ENCODE measurements around the gene PRR23A. TPM values are rescaled to one million over a fixed set of nuclear protein-coding genes. Genes with fewer than 3 reads are reported as not detected.

The PRR23A gene
- total RNA-seq (not detected), polyA plus RNA-seq (not detected)

GRCh38 chr3:139006051-139006716 is at the start of gene PRR23A:
TSS of gene PRR23A (minus strand) at chr3:139006268. CDS start at chr3:139006268, 0 bp downstream.
- WGBS = 57% methylated on average over 60 of the region's 60 CpGs
- no peak for TF ChIP-seq HNF4A (conservative IDR thresholded peaks at IDR 0.05)
- TF ChIP-seq RXRA (IDR thresholded peaks at IDR 0.05) = no peak
- TF ChIP-seq RAD21 (IDR thresholded peaks at IDR 0.05) = no peak
- no peak for TF ChIP-seq REST (IDR thresholded peaks at IDR 0.05)
- TF ChIP-seq NR2F2 (IDR thresholded peaks at IDR 0.05) = no peak
- Histone ChIP-seq H3K9me3 (ENCODE audit: control insufficient read depth in 4 of 4, low read length in 3 of 4) (peaks cover 0 to 8% (median 4%) of the 10 kb centered on the region in 4 donors), H3K4me1 (ENCODE audit: control insufficient read depth in 4 of 4, insufficient read depth in 4 of 4, low read length in 3 of 4) (no peaks in the 10 kb centered on the region), H3K36me3 (ENCODE audit: control insufficient read depth in 4 of 4, insufficient read depth in 3 of 4, low read depth in 1 of 4, low read length in 3 of 4) (no peaks in the 10 kb centered on the region), H3K27ac (ENCODE audit: low read depth in 1 of 2, low read length in 2 of 2) (no peak within 1 kb of the TSS), H3K4me3 (ENCODE audit: low read depth in 1 of 3, low read length in 3 of 3) (no peak within 1 kb of the TSS), H3K27me3 (ENCODE audit: control insufficient read depth in 4 of 4, insufficient read depth in 4 of 4, low read length in 3 of 4) (peaks cover 0 to 2% (median 0%) of the 10 kb centered on the region in 4 donors), H3K9ac (ENCODE audit: low read depth in 1 of 2, low read length in 2 of 2) (no peak within 1 kb of the TSS)
- DNase-seq (ENCODE audit: low spot score) = no peak

GRCh38 chr3:139052802-139053600 is 46.9 kb upstream of the PRR23A start:
- H3K27ac ChIP-seq (ENCODE audit: low read depth in 1 of 2, low read length in 2 of 2) = no peak overlapping the region
- no peaks in the 10 kb centered on the region for H3K36me3 ChIP-seq (ENCODE audit: control insufficient read depth in 4 of 4, insufficient read depth in 3 of 4, low read depth in 1 of 4, low read length in 3 of 4)
- TF ChIP-seq ATF3 (IDR thresholded peaks at IDR 0.05) (no peak), YY1 (IDR thresholded peaks at IDR 0.05) (no peak), FOXA2 (IDR thresholded peaks at IDR 0.05) (no peak), GABPA (IDR thresholded peaks at IDR 0.05 in 1 of 2, conservative IDR thresholded peaks at IDR 0.05 in 1 of 2) (no peak), HNF4G (IDR thresholded peaks at IDR 0.05) (no peak), SP1 (IDR thresholded peaks at IDR 0.05) (no peak), REST (IDR thresholded peaks at IDR 0.05) (no peak), HNF4A (conservative IDR thresholded peaks at IDR 0.05) (no peak), ZBTB33 (IDR thresholded peaks at IDR 0.05) (no peak), FOXA1 (IDR thresholded peaks at IDR 0.05) (no peak), TAF1 (conservative IDR thresholded peaks at IDR 0.05) (no peak), RAD21 (IDR thresholded peaks at IDR 0.05) (no peak), MAX (IDR thresholded peaks at IDR 0.05) (no peak), RXRA (IDR thresholded peaks at IDR 0.05) (no peak), NR2F2 (IDR thresholded peaks at IDR 0.05) (no peak), EGR1 (IDR thresholded peaks at IDR 0.05; ENCODE audit: low read depth in 2 of 2) (no peak), JUND (IDR thresholded peaks at IDR 0.05) (no peak), CTCF (IDR thresholded peaks at IDR 0.05; ENCODE audit: low read depth, low read length, missing input control) (no peak)
- no peak overlapping the region for H3K4me3 ChIP-seq (ENCODE audit: low read depth in 1 of 3, low read length in 3 of 3)
- no peaks in the 10 kb centered on the region for H3K4me1 ChIP-seq (ENCODE audit: control insufficient read depth in 4 of 4, insufficient read depth in 4 of 4, low read length in 3 of 4)
- H3K9ac ChIP-seq (ENCODE audit: low read depth in 1 of 2, low read length in 2 of 2) = no peak overlapping the region
- DNase-seq (ENCODE audit: low spot score) = no peak
- H3K9me3 ChIP-seq (ENCODE audit: control insufficient read depth in 4 of 4, low read length in 3 of 4) = peaks cover 0 to 4% (median under 1%) of the 10 kb centered on the region in 4 donors
- no peaks in the 10 kb centered on the region for H3K27me3 ChIP-seq (ENCODE audit: control insufficient read depth in 4 of 4, insufficient read depth in 4 of 4, low read length in 3 of 4)
- WGBS = 53% methylated on average over 2 of the region's 2 CpGs

Measured in liver (tissue), 9 donors.